ENCODE measurements around the gene ASPA. TPM values are rescaled to one million over a fixed set of nuclear protein-coding genes. Genes with fewer than 3 reads are reported as not detected.

The ASPA gene
- total and polyA plus RNA-seq, 2 of the 13 experiments (the other 11 are each of a cell fraction or from before 2014, with no cell fraction given): not detected

DNA sequence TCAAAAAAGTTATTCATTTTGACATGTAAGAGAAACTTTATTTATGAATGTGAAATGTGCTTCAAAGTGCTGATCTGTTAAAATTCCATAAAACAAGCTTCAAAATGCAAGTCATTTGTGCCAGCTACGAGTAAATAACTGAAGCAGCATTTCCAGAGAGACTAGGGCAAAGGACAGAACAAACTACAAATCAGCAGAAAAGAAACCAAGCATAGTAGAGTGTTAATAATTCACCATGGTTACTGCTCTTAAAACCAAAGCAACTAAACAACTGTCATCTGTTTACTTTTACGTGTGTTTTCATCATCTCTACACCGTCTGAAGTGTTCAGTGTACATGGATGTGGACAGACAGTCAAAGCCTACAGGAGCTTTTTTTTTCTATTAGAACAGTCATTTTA, 1.6 kb upstream of the ASPA start (continued):
- no peak for TF ChIP-seq ATF7 (IDR thresholded peaks at IDR 0.05)
- no peak for TF ChIP-seq ATF7 (CRISPR knock-in tag; IDR thresholded peaks at IDR 0.05)
- no peak for TF ChIP-seq ZNF260 (CRISPR knock-in tag; IDR thresholded peaks at IDR 0.05; ENCODE audit: borderline replicate concordance, low read depth)
- no peak for TF ChIP-seq ZNF382 (CRISPR knock-in tag; IDR thresholded peaks at IDR 0.05; ENCODE audit: borderline replicate concordance)
- no peak for TF ChIP-seq ZSCAN20 (CRISPR knock-in tag; IDR thresholded peaks at IDR 0.05; ENCODE audit: borderline replicate concordance)
- no peak for TF ChIP-seq ZNF839 (CRISPR knock-in tag; IDR thresholded peaks at IDR 0.05; ENCODE audit: borderline replicate concordance)
- TF ChIP-seq HOXA3 (CRISPR knock-in tag; IDR thresholded peaks at IDR 0.05): no peak
- TF ChIP-seq PHF5A (CRISPR knock-in tag; IDR thresholded peaks at IDR 0.05; ENCODE audit: low read depth, unreplicated experiment): no peak
- no peak for TF ChIP-seq ZNF788 (CRISPR knock-in tag; IDR thresholded peaks at IDR 0.05; ENCODE audit: borderline replicate concordance)
- TF ChIP-seq, protein P1, sequence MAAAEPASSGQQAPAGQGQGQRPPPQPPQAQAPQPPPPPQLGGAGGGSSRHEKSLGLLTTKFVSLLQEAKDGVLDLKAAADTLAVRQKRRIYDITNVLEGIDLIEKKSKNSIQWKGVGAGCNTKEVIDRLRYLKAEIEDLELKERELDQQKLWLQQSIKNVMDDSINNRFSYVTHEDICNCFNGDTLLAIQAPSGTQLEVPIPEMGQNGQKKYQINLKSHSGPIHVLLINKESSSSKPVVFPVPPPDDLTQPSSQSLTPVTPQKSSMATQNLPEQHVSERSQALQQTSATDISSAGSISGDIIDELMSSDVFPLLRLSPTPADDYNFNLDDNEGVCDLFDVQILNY (CRISPR knock-in tag; conservative IDR thresholded peaks at IDR 0.05): no peak
- TF ChIP-seq RBFOX2 (IDR thresholded peaks at IDR 0.05; ENCODE audit: low read depth, low read length): no peak
- TF ChIP-seq, protein P2, sequence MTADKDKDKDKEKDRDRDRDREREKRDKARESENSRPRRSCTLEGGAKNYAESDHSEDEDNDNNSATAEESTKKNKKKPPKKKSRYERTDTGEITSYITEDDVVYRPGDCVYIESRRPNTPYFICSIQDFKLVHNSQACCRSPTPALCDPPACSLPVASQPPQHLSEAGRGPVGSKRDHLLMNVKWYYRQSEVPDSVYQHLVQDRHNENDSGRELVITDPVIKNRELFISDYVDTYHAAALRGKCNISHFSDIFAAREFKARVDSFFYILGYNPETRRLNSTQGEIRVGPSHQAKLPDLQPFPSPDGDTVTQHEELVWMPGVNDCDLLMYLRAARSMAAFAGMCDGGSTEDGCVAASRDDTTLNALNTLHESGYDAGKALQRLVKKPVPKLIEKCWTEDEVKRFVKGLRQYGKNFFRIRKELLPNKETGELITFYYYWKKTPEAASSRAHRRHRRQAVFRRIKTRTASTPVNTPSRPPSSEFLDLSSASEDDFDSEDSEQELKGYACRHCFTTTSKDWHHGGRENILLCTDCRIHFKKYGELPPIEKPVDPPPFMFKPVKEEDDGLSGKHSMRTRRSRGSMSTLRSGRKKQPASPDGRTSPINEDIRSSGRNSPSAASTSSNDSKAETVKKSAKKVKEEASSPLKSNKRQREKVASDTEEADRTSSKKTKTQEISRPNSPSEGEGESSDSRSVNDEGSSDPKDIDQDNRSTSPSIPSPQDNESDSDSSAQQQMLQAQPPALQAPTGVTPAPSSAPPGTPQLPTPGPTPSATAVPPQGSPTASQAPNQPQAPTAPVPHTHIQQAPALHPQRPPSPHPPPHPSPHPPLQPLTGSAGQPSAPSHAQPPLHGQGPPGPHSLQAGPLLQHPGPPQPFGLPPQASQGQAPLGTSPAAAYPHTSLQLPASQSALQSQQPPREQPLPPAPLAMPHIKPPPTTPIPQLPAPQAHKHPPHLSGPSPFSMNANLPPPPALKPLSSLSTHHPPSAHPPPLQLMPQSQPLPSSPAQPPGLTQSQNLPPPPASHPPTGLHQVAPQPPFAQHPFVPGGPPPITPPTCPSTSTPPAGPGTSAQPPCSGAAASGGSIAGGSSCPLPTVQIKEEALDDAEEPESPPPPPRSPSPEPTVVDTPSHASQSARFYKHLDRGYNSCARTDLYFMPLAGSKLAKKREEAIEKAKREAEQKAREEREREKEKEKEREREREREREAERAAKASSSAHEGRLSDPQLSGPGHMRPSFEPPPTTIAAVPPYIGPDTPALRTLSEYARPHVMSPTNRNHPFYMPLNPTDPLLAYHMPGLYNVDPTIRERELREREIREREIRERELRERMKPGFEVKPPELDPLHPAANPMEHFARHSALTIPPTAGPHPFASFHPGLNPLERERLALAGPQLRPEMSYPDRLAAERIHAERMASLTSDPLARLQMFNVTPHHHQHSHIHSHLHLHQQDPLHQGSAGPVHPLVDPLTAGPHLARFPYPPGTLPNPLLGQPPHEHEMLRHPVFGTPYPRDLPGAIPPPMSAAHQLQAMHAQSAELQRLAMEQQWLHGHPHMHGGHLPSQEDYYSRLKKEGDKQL (CRISPR knock-in tag; IDR thresholded peaks at IDR 0.05; ENCODE audit: low read depth): no peak
- no peak for TF ChIP-seq TMF1 (CRISPR knock-in tag; IDR thresholded peaks at IDR 0.05; ENCODE audit: low read depth)
- TF ChIP-seq KDM4B (CRISPR knock-in tag; IDR thresholded peaks at IDR 0.05): no peak
- TF ChIP-seq E2F1 (CRISPR knock-in tag; IDR thresholded peaks at IDR 0.05): no peak
- TF ChIP-seq, protein P3, sequence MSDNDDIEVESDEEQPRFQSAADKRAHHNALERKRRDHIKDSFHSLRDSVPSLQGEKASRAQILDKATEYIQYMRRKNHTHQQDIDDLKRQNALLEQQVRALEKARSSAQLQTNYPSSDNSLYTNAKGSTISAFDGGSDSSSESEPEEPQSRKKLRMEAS (IDR thresholded peaks at IDR 0.05): no peak
- TF ChIP-seq YEATS2 (CRISPR knock-in tag; IDR thresholded peaks at IDR 0.05; ENCODE audit: borderline replicate concordance): no peak
- TF ChIP-seq CREBL2 (CRISPR knock-in tag; IDR thresholded peaks at IDR 0.05; ENCODE audit: borderline replicate concordance): no peak
- TF ChIP-seq, protein P4, sequence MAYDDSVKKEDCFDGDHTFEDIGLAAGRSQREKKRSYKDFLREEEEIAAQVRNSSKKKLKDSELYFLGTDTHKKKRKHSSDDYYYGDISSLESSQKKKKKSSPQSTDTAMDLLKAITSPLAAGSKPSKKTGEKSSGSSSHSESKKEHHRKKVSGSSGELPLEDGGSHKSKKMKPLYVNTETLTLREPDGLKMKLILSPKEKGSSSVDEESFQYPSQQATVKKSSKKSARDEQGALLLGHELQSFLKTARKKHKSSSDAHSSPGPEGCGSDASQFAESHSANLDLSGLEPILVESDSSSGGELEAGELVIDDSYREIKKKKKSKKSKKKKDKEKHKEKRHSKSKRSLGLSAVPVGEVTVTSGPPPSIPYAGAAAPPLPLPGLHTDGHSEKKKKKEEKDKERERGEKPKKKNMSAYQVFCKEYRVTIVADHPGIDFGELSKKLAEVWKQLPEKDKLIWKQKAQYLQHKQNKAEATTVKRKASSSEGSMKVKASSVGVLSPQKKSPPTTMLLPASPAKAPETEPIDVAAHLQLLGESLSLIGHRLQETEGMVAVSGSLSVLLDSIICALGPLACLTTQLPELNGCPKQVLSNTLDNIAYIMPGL (CRISPR knock-in tag; IDR thresholded peaks at IDR 0.05; ENCODE audit: borderline replicate concordance in 1 of 2, low read depth in 1 of 2): no peak
- TF ChIP-seq ZFY (CRISPR knock-in tag; IDR thresholded peaks at IDR 0.05): no peak
- TF ChIP-seq ZNF251 (CRISPR knock-in tag; IDR thresholded peaks at IDR 0.05): no peak
